Activated CD8-positive, alpha-beta memory T cell treated with anti-CD3 and anti-CD28 coated beads for 48 hours (primary cell): ENCODE measurements around the gene CFAP299.
"Not testable (repeated sequence)": the region's sequence is repeated elsewhere in the genome, so short reads cannot be mapped to it uniquely, and the experiment has no call there.

ENCODE experiments used
- DNase-seq, 3 experiments: peaks; one replicate each; pipeline ENCODE4 v3.0.0-alpha.2; 2020; ENCODE audit warnings: low read depth in 2 of 3, low spot score in 2 of 3

Gene CFAP299

GRCh38 chr4:80335554-80336358, at the start of gene CFAP299:
TSS of gene CFAP299 (plus strand) at chr4:80335730.
- DNase-seq: peak; percentile 16 to 29 (median 22)

GRCh38 chr4:80286451-80286850, 49.1 kb upstream of the CFAP299 start:
- DNase-seq: no peak

GRCh38 chr4:80290665-80291064, 44.9 kb upstream of the CFAP299 start:
- not testable (repeated sequence) for DNase-seq

GRCh38 chr4:80294206-80294605, 41.3 kb upstream of the CFAP299 start:
- no peak for DNase-seq

GRCh38 chr4:80295336-80295735, 40.2 kb upstream of the CFAP299 start:
- no peak for DNase-seq

- DNase-seq: no peak
These were observed 39.7 kb upstream of the CFAP299 start for GRCh38 chr4:80295826-80296225.

- DNase-seq: no peak
These were observed 33.6 kb upstream of the CFAP299 start for GRCh38 chr4:80301884-80302283.

- no peak for DNase-seq
These were observed 32.8 kb upstream of the CFAP299 start for GRCh38 chr4:80302616-80303223.

- DNase-seq: no peak
These were observed 30.1 kb upstream of the CFAP299 start for GRCh38 chr4:80305466-80305865.

GRCh38 chr4:80306260-80306659, 29.3 kb upstream of the CFAP299 start:
- no peak for DNase-seq

- no peak for DNase-seq
These were observed 28.3 kb upstream of the CFAP299 start for GRCh38 chr4:80307183-80307735.

GRCh38 chr4:80307774-80308465, 27.6 kb upstream of the CFAP299 start:
- no peak for DNase-seq

GRCh38 chr4:80308466-80308822, 27.1 kb upstream of the CFAP299 start:
- DNase-seq: no peak

- DNase-seq: no peak
These were observed 26.1 kb upstream of the CFAP299 start for GRCh38 chr4:80309294-80310004.

- no peak for DNase-seq
These were observed 24.4 kb upstream of the CFAP299 start for GRCh38 chr4:80311130-80311529.

- DNase-seq: no peak
These were observed 23.4 kb upstream of the CFAP299 start for GRCh38 chr4:80312124-80312523.

- no peak for DNase-seq
These were observed 21.9 kb upstream of the CFAP299 start for GRCh38 chr4:80313627-80314026.

GRCh38 chr4:80315848-80316247, 19.7 kb upstream of the CFAP299 start:
- DNase-seq: not testable (repeated sequence)

- no peak for DNase-seq
These were observed 14.2 kb upstream of the CFAP299 start for GRCh38 chr4:80321341-80321740.

- DNase-seq: no peak
These were observed 13.8 kb upstream of the CFAP299 start for GRCh38 chr4:80321776-80322175.

GRCh38 chr4:80322716-80323115, 12.8 kb upstream of the CFAP299 start:
- DNase-seq: no peak
